K562 (cell line): Measurements from ENCODE around the gene ETV2. TPM values are rescaled to one million over a fixed set of nuclear protein-coding genes. Genes with fewer than 3 reads are reported as not detected.
A peak's percentile ranks its signal among the peaks of the same experiment; 100 is the strongest.

Experiments
- ATF1 ChIP-seq, 2 experiments: fragments of 450-650 bp in 1 of 2; IDR thresholded peaks; 2 replicates each; pipeline ENCODE4 v1.6.1; 2016; ENCODE audit warnings: missing compliant biosample characterization in 1 of 2, missing genetic modification characterization in 1 of 2
- ATF3 ChIP-seq, 2 experiments: fragments of 450-650 bp in 1 of 2; sonication (generic) in 1 of 2; formaldehyde crosslinking in 1 of 2; IDR thresholded peaks in 1 of 2; conservative IDR thresholded peaks in 1 of 2; 2 replicates each; pipeline versions ENCODE4 v1.6.1 to v1.8.1; 2016 to 2023; ENCODE audit warnings: mild to moderate bottlenecking in 2 of 2, moderate library complexity in 2 of 2, inconsistent platforms in 1 of 2, missing genetic modification reagents in 1 of 2
- BRD4 ChIP-seq: fragments of 200-600 bp; sonication (generic); IDR thresholded peaks from 2 replicates; pipeline ENCODE4 v1.6.1; 2017; ENCODE audit warnings: inconsistent platforms
- BRD9 ChIP-seq: fragments of 450-650 bp; IDR thresholded peaks from 2 replicates; pipeline ENCODE4 v1.6.1; 2018; ENCODE audit warnings: low read depth; ENCODE audit not compliant: partially characterized antibody
- CHAMP1 ChIP-seq: fragments of 450-650 bp; IDR thresholded peaks from 2 replicates; pipeline ENCODE4 v1.6.1; 2016; ENCODE audit warnings: mild to moderate bottlenecking
- CREB1 ChIP-seq, 2 experiments: sonication (generic) in 1 of 2; formaldehyde crosslinking in 1 of 2; IDR thresholded peaks; 2 replicates each; pipeline versions ENCODE4 v1.6.1 to v1.8.0; 2012 to 2022; ENCODE audit warnings: inconsistent platforms in 1 of 2, mild to moderate bottlenecking in 1 of 2, missing genetic modification reagents in 1 of 2, moderate library complexity in 1 of 2
- ETS1 ChIP-seq: conservative IDR thresholded peaks from 2 replicates; pipeline ENCODE4 v1.6.1; 2011; ENCODE audit warnings: low read depth, mild to moderate bottlenecking, low read length; ENCODE audit not compliant: control insufficient read depth
- FOS ChIP-seq: IDR thresholded peaks from 3 replicates; pipeline ENCODE4 v1.6.1; 2011; ENCODE audit not compliant: insufficient read length; ENCODE audit errors: extremely low read depth
- FOXO4 ChIP-seq: fragments of 450-650 bp; formaldehyde crosslinking; IDR thresholded peaks from 2 replicates; pipeline ENCODE4 v1.4.0; 2020; ENCODE audit warnings: mild to moderate bottlenecking, moderate library complexity
- HNRNPUL1 ChIP-seq: fragments of 200-400 bp; formaldehyde crosslinking; IDR thresholded peaks from 2 replicates; pipeline ENCODE4 v1.6.1; 2017; ENCODE audit warnings: low read length
- JUN ChIP-seq, 2 experiments: sonication (generic) in 1 of 2; formaldehyde crosslinking in 1 of 2; IDR thresholded peaks; 2 replicates each; pipeline versions ENCODE4 v1.6.1 to v1.8.0; 2012 to 2022; ENCODE audit warnings: borderline replicate concordance in 2 of 2, mild to moderate bottlenecking in 2 of 2, improper control_type of control experiment in 1 of 2, low read depth in 1 of 2, low read length in 1 of 2, missing genetic modification reagents in 1 of 2
- MAZ ChIP-seq, 2 experiments: fragments of 450-650 bp in 1 of 2; sonication (generic) in 1 of 2; formaldehyde crosslinking; IDR thresholded peaks in 1 of 2; conservative IDR thresholded peaks in 1 of 2; 2 replicates each; pipeline versions ENCODE4 v1.4.0 to v1.5.0; 2020; ENCODE audit warnings: mild to moderate bottlenecking in 1 of 2, missing genetic modification reagents in 1 of 2
- NEUROD1 ChIP-seq: fragments of 150-350 bp; IDR thresholded peaks from 2 replicates; pipeline ENCODE4 v1.6.1; 2014; ENCODE audit warnings: borderline replicate concordance, low read length, low read depth; ENCODE audit not compliant: partially characterized antibody
- NFRKB ChIP-seq: fragments of 450-650 bp; IDR thresholded peaks from 2 replicates; pipeline ENCODE4 v1.6.1; 2016; ENCODE audit warnings: low read depth
- NR2C2 ChIP-seq, 2 experiments: fragments of 200-800 bp in 1 of 2; sonication (Bioruptor generic) in 1 of 2; sonication (generic) in 1 of 2; formaldehyde crosslinking in 1 of 2; IDR thresholded peaks; 2 replicates each; pipeline versions ENCODE4 v1.6.1 to v1.8.0; 2016 to 2022; ENCODE audit warnings: mild to moderate bottlenecking in 1 of 2, missing compliant biosample characterization in 1 of 2, missing genetic modification characterization in 1 of 2, missing genetic modification reagents in 1 of 2
- POLR3G ChIP-seq: IDR thresholded peaks from 2 replicates; pipeline ENCODE4 v1.6.1; 2011; ENCODE audit not compliant: insufficient read length, insufficient replicate concordance; ENCODE audit errors: extremely low read depth
- SMARCE1 ChIP-seq: fragments of 450-650 bp; IDR thresholded peaks from 2 replicates; pipeline ENCODE4 v1.7.1; 2016; ENCODE audit warnings: mild to moderate bottlenecking
- ZNF121 ChIP-seq: sonication (generic); formaldehyde crosslinking; conservative IDR thresholded peaks from 2 replicates; pipeline ENCODE4 v1.8.0; 2022; ENCODE audit warnings: missing genetic modification reagents
- ZNF165 ChIP-seq: fragments of 250-450 bp; sonication (Bioruptor Pico); IDR thresholded peaks from 2 replicates; pipeline ENCODE4 v1.4.0; 2020; ENCODE audit warnings: borderline replicate concordance
- polyA plus RNA-seq, 8 experiments: library from polyadenylated mRNA; depleted of rRNA in 4 of 8; stranded (reverse) in 5 of 8; unstranded in 3 of 8; fragments of >200 nt; fragmentation: Nextera tagmentation in 2 of 8; fragmentation: Illumina TruSeq in 1 of 8; extraction: Ambion mirVana in 2 of 8; extraction: Trizol in 1 of 8; gene quantifications; 2 replicates each; pipeline versions ENCODE4 v1.2.1 to v1.2.3, GENCODE V29; 2011 to 2014; ENCODE audit warnings: inconsistent platforms in 1 of 8, missing spikeins in 1 of 8
- total RNA-seq, 7 experiments: library from RNA; depleted of rRNA in 6 of 7; stranded (reverse); fragments of >200 nt in 6 of 7; fragmentation: Illumina TruSeq in 2 of 7; extraction: Trizol in 2 of 7; gene quantifications; 2 replicates each; pipeline versions ENCODE4 v1.2.1 to v1.2.3, GENCODE V29; 2011 to 2021; ENCODE audit warnings: low replicate concordance in 1 of 7

ETV2 gene
- total and polyA plus RNA-seq, 9 of the 15 experiments (the other 6 are each of a cell fraction or from before 2014, with no cell fraction given) = 0.11 to 3.7 (median 0.55) TPM

- TF ChIP-seq NR2C2 (CRISPR knock-in tag; IDR thresholded peaks at IDR 0.05) = no peak
- TF ChIP-seq NR2C2 (tag; IDR thresholded peaks at IDR 0.05) = peak; percentile 46
- TF ChIP-seq NFRKB = 0 out of 2 replicates have a peak, but pooled peaks have one; percentile 25
- no peak for TF ChIP-seq POLR3G
- no peak for TF ChIP-seq SMARCE1
- TF ChIP-seq BRD9 = no peak
- TF ChIP-seq FOXO4 = no peak
- peak; percentile 13; the same call in 1 of the 2 replicates for TF ChIP-seq JUN (IDR thresholded peaks at IDR 0.05; ENCODE audit: borderline replicate concordance, low read depth, low read length)
- TF ChIP-seq JUN (CRISPR knock-in tag; IDR thresholded peaks at IDR 0.05; ENCODE audit: borderline replicate concordance) = no peak
- TF ChIP-seq ZNF121 (CRISPR knock-in tag) = no peak
- peak; percentile 91 for TF ChIP-seq CREB1 (IDR thresholded peaks at IDR 0.05)
- TF ChIP-seq CREB1 (CRISPR knock-in tag; IDR thresholded peaks at IDR 0.05) = peak; percentile 85
- 0 out of 4 replicates have a peak, but pooled peaks of 1 of the 2 experiments have one; percentile 31 for TF ChIP-seq MAZ (CRISPR knock-in tag; conservative IDR thresholded peaks at IDR 0.05 in 1 of 2, IDR thresholded peaks at IDR 0.05 in 1 of 2)
- TF ChIP-seq NEUROD1 = peak; percentile 26
- no peak for TF ChIP-seq HNRNPUL1
- peak; percentile 76; the same call in 1 of the 2 replicates for TF ChIP-seq ETS1
- TF ChIP-seq BRD4 = 0 out of 2 replicates have a peak, but pooled peaks have one; percentile 46
- peak; percentile 59 for TF ChIP-seq ATF3 (IDR thresholded peaks at IDR 0.05)
- TF ChIP-seq ATF3 (CRISPR knock-in tag; conservative IDR thresholded peaks at IDR 0.05) = no peak
- peak; percentile 59 for TF ChIP-seq ATF1 (CRISPR knock-in tag; IDR thresholded peaks at IDR 0.05)
- peak; percentile 95 for TF ChIP-seq ATF1 (tag; IDR thresholded peaks at IDR 0.05)
- TF ChIP-seq ZNF165 (CRISPR knock-in tag) = no peak
- TF ChIP-seq FOS = no peak
- TF ChIP-seq CHAMP1 = no peak
Measured at GRCh38 chr19:35641515-35642151, at the start of gene ETV2 (continued).
